Keratinocyte (primary cell): ENCODE measurements around the gene MEGF11. TPM values are rescaled to one million over a fixed set of nuclear protein-coding genes. Genes with fewer than 3 reads are reported as not detected.

Experiments used
- DNase-seq: peaks from one replicate; pipeline ENCODE4 v3.0.0-alpha.2; 2011; ENCODE audit warnings: low read depth, missing footprints, low spot score
- FAIRE-seq: peaks from 2 replicates; lab custom pipeline; 2011; peaks lifted over from hg19 to GRCh38; lab: Jason Lieb, UNC
- H2AFZ ChIP-seq: 2 replicates; pipeline ENCODE4 v1.6.0; 2012; ENCODE audit warnings: low read length, control low read depth, inconsistent platforms; ENCODE audit not compliant: control insufficient read depth
- H3K27ac ChIP-seq: 2 replicates; pipeline ENCODE4 v1.5.1; 2011; ENCODE audit warnings: low read length; ENCODE audit not compliant: control insufficient read depth, insufficient read depth
- H3K27me3 ChIP-seq: 3 replicates; pipeline ENCODE4 v1.6.0; 2011; ENCODE audit warnings: low read length; ENCODE audit not compliant: control insufficient read depth, insufficient read depth; ENCODE audit errors: extremely low read depth
- H3K36me3 ChIP-seq, 2 experiments: 2 replicates in 1 of 2; 3 replicates in 1 of 2; pipeline ENCODE4 v1.5.1; 2011; ENCODE audit warnings: low read length in 2 of 2, mild to moderate bottlenecking in 1 of 2; ENCODE audit not compliant: control insufficient read depth in 2 of 2, insufficient read depth in 2 of 2; ENCODE audit errors: extremely low read depth in 1 of 2
- H3K4me1 ChIP-seq: 3 replicates; pipeline ENCODE4 v1.5.1; 2011; ENCODE audit warnings: low read length; ENCODE audit not compliant: control insufficient read depth, insufficient read depth; ENCODE audit errors: extremely low read depth
- H3K4me2 ChIP-seq: 3 replicates; pipeline ENCODE4 v1.6.0; 2011; ENCODE audit warnings: low read depth, low read length; ENCODE audit not compliant: control insufficient read depth, insufficient read depth; ENCODE audit errors: extremely low read depth
- H3K4me3 ChIP-seq, 3 experiments: fragments of 200-600 bp in 1 of 3; sonication (generic) in 1 of 3; 2 replicates in 2 of 3; 3 replicates in 1 of 3; pipeline ENCODE4 v1.5.1; 2011 to 2016; ENCODE audit warnings: low read length in 3 of 3, mild to moderate bottlenecking in 3 of 3, control low read depth in 2 of 3, inconsistent platforms in 1 of 3, low read depth in 1 of 3, mixed read lengths in 1 of 3, mixed run types in 1 of 3, moderate library complexity in 1 of 3; ENCODE audit not compliant: control insufficient read depth in 2 of 3, insufficient read depth in 2 of 3; ENCODE audit errors: extremely low read depth in 1 of 3
- H3K79me2 ChIP-seq: 2 replicates; pipeline ENCODE4 v1.6.0; 2012; ENCODE audit warnings: low read length; ENCODE audit not compliant: control insufficient read depth, insufficient read depth
- H3K9ac ChIP-seq: 3 replicates; pipeline ENCODE4 v1.6.0; 2011; ENCODE audit warnings: low read length; ENCODE audit not compliant: control insufficient read depth, insufficient read depth; ENCODE audit errors: extremely low read depth
- H3K9me1 ChIP-seq: 3 replicates; pipeline ENCODE4 v1.6.0; 2011; ENCODE audit warnings: low read length; ENCODE audit not compliant: control insufficient read depth, insufficient read depth; ENCODE audit errors: extremely low read depth
- H3K9me3 ChIP-seq: 2 replicates; pipeline ENCODE4 v1.5.1; 2012; ENCODE audit warnings: low read depth, low read length; ENCODE audit not compliant: control insufficient read depth
- H4K20me1 ChIP-seq: 3 replicates; pipeline ENCODE4 v1.6.0; 2011; ENCODE audit warnings: low read length; ENCODE audit not compliant: control insufficient read depth, insufficient read depth; ENCODE audit errors: extremely low read depth
- CTCF ChIP-seq, 3 experiments: IDR thresholded peaks in 1 of 3; conservative IDR thresholded peaks in 1 of 3; optimal IDR thresholded peaks in 1 of 3; 2 replicates in 2 of 3; 3 replicates in 1 of 3; pipeline versions ENCODE3 to v1.5.1; 2011; ENCODE audit warnings: low read length in 3 of 3, mild to moderate bottlenecking in 3 of 3, moderate library complexity in 2 of 3, control low read depth in 1 of 3, inconsistent platforms in 1 of 3; ENCODE audit not compliant: insufficient read depth in 2 of 3; ENCODE audit errors: extremely low read depth in 1 of 3
- EZH2 ChIP-seq: IDR thresholded peaks from one replicate; pipeline ENCODE4 v1.6.1; 2012; ENCODE audit warnings: inconsistent platforms, mild to moderate bottlenecking, low read length, moderate library complexity
- dilution Hi-C: fragments of 300-500 bp; cut with MboI; formaldehyde crosslinking; loops from one replicate; pipeline ENCODE4 v1.7.0; 2020; ENCODE audit warnings: low sequenced_read_pairs; ENCODE audit not compliant: extremely low pct_ligation_motif_present
- polyA plus RNA-seq, 5 experiments: library from polyadenylated mRNA; depleted of rRNA in 3 of 5; stranded (reverse) in 3 of 5; stranded (forward) in 1 of 5; unstranded in 1 of 5; fragments of >200 nt; gene quantifications; 1 replicate in 1 of 5; 2 replicates in 3 of 5; 3 replicates in 1 of 5; pipeline versions ENCODE4 v1.2.1 to v1.2.3, GENCODE V29; 2011 to 2012; ENCODE audit warnings: missing spikeins in 2 of 5, low read depth in 1 of 5, low replicate concordance in 1 of 5

MEGF11 gene
- polyA plus RNA-seq, 1 donor (not counting 4 experiments of a cell fraction or from before 2014, with no cell fraction given): not detected

GRCh38 chr15:66117841-66118240 is 135.7 kb downstream of the MEGF11 start:
- Histone ChIP-seq H3K4me2 (no peak overlapping the region), H3K79me2 (no peaks in the 10 kb centered on the region), H3K36me3 (no peaks in the 10 kb centered on the region), H3K4me1 (peaks cover 3% of the 10 kb centered on the region), H3K9me1 (no peaks in the 10 kb centered on the region), H2AFZ (no peak overlapping the region), H3K27me3 (peaks cover 18% of the 10 kb centered on the region), H3K27ac (no peak overlapping the region), H3K9ac (no peak overlapping the region), H4K20me1 (no peaks in the 10 kb centered on the region), H3K4me3 (no peak overlapping the region), H3K9me3 (no peaks in the 10 kb centered on the region)
- FAIRE-seq (no peak), DNase-seq (no peak)
- dilution Hi-C loops: no loop called here
- no peak for TF ChIP-seq EZH2
- TF ChIP-seq CTCF (optimal IDR thresholded peaks at IDR 0.05 in 1 of 3, IDR thresholded peaks at IDR 0.05 in 1 of 3, conservative IDR thresholded peaks at IDR 0.05 in 1 of 3; ENCODE audit: extremely low read depth in 1 of 3, insufficient read depth in 2 of 3, low read length in 3 of 3): no peak

- H4K20me1 ChIP-seq: no peaks in the 10 kb centered on the region
- FAIRE-seq (no peak), DNase-seq (no peak)
- H3K79me2 ChIP-seq: no peaks in the 10 kb centered on the region
- no peaks in the 10 kb centered on the region for H3K9me1 ChIP-seq
- no peaks in the 10 kb centered on the region for H3K36me3 ChIP-seq
- no peak overlapping the region for H3K4me2 ChIP-seq
- dilution Hi-C loops: no loop called here
- H3K9me3 ChIP-seq: no peaks in the 10 kb centered on the region
- peaks cover 3% of the 10 kb centered on the region for H3K4me1 ChIP-seq
- H3K27ac ChIP-seq: no peak overlapping the region
- H2AFZ ChIP-seq: no peak overlapping the region
- peaks cover 33% of the 10 kb centered on the region for H3K27me3 ChIP-seq
- H3K4me3 ChIP-seq: no peak overlapping the region
- TF ChIP-seq CTCF (optimal IDR thresholded peaks at IDR 0.05 in 1 of 3, IDR thresholded peaks at IDR 0.05 in 1 of 3, conservative IDR thresholded peaks at IDR 0.05 in 1 of 3; ENCODE audit: extremely low read depth in 1 of 3, insufficient read depth in 2 of 3, low read length in 3 of 3) (no peak), EZH2 (no peak)
- H3K9ac ChIP-seq: no peak overlapping the region
Measured at GRCh38 chr15:66115568-66116206, 137.9 kb downstream of the MEGF11 start.
